VCaP (cell line): ENCODE data around the gene PCDH9.
A peak's percentile ranks its signal among the peaks of the same experiment; 100 is the strongest.

Experiments
- H3K27ac ChIP-seq: fragments of 450-650 bp; 2 replicates; pipeline ENCODE4 v1.5.1; 2017
- CTCF ChIP-seq: fragments of 450-650 bp; conservative IDR thresholded peaks from 2 replicates; pipeline ENCODE4 v1.5.1; 2017; ENCODE audit warnings: mild to moderate bottlenecking, moderate library complexity

The PCDH9 gene

DNA sequence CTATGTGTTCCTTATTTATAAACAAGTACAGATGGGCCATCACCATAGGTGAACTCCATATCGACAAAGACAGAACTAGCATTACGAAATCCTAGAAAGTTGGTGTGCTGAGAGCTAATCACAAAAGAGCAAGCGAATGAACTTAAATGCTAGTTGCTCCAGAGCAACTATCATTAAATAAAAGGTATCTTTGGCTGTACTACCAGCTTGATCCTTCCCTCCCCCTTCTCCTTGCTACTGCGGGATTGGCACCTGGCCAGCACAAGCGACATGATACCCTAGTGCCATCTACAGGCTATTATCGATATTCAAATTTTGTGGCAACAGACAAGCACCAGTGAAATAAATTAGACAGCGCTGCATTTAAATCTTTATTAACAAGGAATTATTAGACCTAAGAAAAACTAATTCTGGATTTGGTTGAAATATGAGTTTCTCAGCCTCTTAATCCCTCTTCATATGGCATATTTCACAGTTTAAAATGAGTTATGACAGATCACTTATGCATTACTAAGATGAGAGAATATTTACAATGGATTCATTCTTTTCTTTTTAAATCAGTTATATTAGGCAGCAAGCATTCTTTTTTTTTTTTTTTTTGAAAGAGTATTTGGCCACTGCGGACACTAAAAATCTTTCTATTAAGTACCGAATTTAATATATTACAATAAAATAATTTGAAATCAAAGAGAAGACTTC lies 5.8 kb downstream of the PCDH9 start:
- peak; percentile 87 for TF ChIP-seq CTCF
- H3K27ac ChIP-seq: no peak overlapping the region

GRCh38 chr13:67223742-67224141 lies 6.4 kb downstream of the PCDH9 start:
- H3K27ac ChIP-seq: no peak overlapping the region
- TF ChIP-seq CTCF: no peak

DNA sequence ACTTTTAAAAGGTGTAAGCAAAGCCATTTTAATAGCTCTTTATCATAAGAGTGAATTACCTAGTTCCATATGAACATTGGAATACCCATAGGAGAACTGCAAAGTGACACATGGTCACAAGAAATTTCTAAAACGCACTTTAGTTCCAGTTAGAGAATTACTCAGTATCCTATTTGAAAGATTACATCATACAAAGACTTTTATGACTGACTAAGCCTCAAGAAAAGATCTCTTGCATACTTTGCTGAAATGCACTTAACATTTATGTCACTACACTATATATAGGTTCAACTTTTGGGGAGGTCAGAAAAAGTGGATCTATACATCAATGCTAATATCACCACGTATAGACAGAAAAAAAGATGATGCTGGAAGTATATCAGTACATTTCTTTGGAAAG lies 7.1 kb downstream of the PCDH9 start:
- H3K27ac ChIP-seq: no peak overlapping the region

DNA sequence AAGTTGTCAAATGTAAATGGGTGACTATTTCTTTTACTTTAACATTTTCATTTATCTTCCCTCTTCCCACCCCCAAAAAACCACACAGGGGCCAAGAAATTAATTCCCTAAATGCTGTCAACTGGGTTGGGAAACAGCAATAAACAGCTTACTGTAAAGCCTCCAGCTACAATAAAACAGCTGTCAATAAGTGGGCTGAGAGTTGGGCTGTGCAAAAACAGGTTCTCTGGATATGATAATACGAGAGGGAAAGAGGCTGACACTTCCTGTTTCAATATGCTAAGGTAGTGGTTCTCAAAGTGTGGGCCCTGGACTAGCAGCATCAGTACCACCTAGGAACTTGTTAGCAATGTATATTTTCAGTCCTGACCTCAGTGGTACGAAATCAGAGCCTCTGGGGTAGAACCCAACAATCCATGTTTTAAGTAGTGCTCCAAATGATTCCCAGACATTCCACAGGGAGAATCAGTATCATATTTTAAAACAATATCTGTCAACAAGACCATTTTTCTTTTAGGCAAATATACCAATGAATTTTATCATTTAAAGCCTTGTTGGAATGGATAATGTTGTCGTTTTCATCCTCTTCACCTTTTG lies 8.4 kb downstream of the PCDH9 start:
- TF ChIP-seq CTCF: no peak
- H3K27ac ChIP-seq: no peak overlapping the region

More for the DNA sequence above, 7.1 kb downstream of the PCDH9 start:
- TF ChIP-seq CTCF: no peak

DNA sequence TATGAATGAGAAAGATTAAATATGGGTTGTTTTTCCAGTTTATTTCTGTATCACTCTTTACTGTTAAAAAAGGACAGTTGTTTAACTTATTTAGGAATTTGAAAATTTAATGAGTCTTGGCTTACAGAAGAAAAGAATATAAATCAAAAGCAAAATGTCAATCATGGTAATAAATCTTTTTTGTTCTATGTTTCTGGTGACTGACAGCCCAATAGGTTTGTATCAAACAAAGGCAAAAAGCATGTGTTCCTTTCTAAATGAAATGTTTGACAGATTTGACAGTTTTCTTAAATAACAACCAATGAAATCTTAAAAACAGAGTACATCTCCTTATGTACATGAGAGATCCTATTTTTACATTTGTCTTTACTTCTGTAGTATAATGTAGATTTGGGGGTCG lies 11.0 kb downstream of the PCDH9 start:
- no peak for TF ChIP-seq CTCF
- H3K27ac ChIP-seq: no peak overlapping the region

DNA sequence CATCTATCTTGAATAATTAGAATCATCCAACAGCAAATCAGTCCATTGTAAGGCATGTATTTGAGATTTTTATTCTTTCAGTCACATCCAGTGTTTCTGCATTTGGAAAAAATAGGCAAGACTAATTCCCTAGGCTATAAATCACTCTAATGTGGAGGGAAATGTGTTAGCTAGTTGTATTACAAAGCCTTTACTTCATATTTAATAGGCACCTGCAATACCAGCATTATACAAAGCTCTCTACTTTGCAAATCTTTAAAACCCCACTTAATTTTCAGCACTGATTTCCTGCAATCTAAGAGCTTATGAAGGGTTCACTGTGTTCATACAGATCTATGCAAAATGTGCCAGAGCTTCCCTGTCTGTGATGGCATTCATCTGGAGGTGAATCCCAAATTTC lies 12.3 kb downstream of the PCDH9 start:
- no peak for TF ChIP-seq CTCF
- H3K27ac ChIP-seq: no peak overlapping the region

DNA sequence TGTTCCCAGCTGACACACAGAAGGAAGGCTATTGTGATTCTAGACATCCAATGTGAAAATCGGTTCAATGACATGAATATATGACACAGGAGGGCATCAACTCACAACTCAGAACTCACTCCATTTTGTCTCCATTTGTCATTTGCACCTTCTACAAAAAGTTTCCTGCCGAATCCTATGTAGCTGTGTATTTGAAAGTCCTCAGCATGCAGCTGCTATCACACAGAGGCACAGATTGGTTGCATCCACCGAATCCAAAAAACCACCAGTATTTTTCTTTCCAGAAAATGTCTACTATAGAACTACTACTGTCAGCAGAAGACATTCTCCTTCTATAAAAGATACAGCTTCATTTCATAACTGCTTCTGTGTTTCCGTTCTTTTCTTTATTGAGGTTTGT lies 13.3 kb downstream of the PCDH9 start:
- no peak for TF ChIP-seq CTCF

More for the DNA sequence above, 13.3 kb downstream of the PCDH9 start:
- H3K27ac ChIP-seq: no peak overlapping the region
